ENCODE results near the gene LAD1. TPM values are rescaled to one million over a fixed set of nuclear protein-coding genes. Genes with fewer than 3 reads are reported as not detected.

Gene LAD1
- total and polyA plus RNA-seq, 4 donors: 17.8 to 63.8 (median 38.7) TPM

- H3K4me1 ChIP-seq (ENCODE audit: control insufficient read depth in 5 of 5, insufficient read depth in 5 of 5, low read length in 5 of 5): no peaks in the 10 kb centered on the region
- ATAC-seq (ENCODE audit: insufficient read depth, low FRiP score) (no peak), DNase-seq (no peak)
- no peak overlapping the region for H3K27ac ChIP-seq (ENCODE audit: low read depth in 1 of 2, low read length in 1 of 2)
- 75 to 78% methylated on average over 12 of the region's 12 CpGs for WGBS, 2 donors
- H3K9ac ChIP-seq (ENCODE audit: insufficient read depth in 1 of 2, low read length in 2 of 2): no peak overlapping the region
- H3K27me3 ChIP-seq (ENCODE audit: control insufficient read depth in 3 of 3, insufficient read depth in 3 of 3, low read length in 2 of 3): no peaks in the 10 kb centered on the region
- peaks cover 0 to 2% (median 0%) of the 10 kb centered on the region in 4 donors for H3K9me3 ChIP-seq (ENCODE audit: control insufficient read depth in 4 of 4, insufficient read depth in 3 of 4, low read length in 3 of 4)
- TF ChIP-seq CTCF (IDR thresholded peaks at IDR 0.05; ENCODE audit: control extremely low read depth, extremely low read depth): no peak
- no peaks in the 10 kb centered on the region for H3K36me3 ChIP-seq (ENCODE audit: control insufficient read depth in 4 of 4, insufficient read depth in 4 of 4, low read length in 4 of 4)
- no peak overlapping the region for H3K4me3 ChIP-seq
Measured at GRCh38 chr1:201419746-201420607, 20.9 kb upstream of the LAD1 start.

- H3K4me3 ChIP-seq: no peak overlapping the region
- no peaks in the 10 kb centered on the region for H3K4me1 ChIP-seq (ENCODE audit: control insufficient read depth in 5 of 5, insufficient read depth in 5 of 5, low read length in 5 of 5)
- no peak for ATAC-seq (ENCODE audit: insufficient read depth, low FRiP score)
- no peak overlapping the region for H3K9ac ChIP-seq (ENCODE audit: insufficient read depth in 1 of 2, low read length in 2 of 2)
- WGBS, 2 donors: 85 to 93% methylated on average over 4 of the region's 4 CpGs
- H3K27ac ChIP-seq (ENCODE audit: low read depth in 1 of 2, low read length in 1 of 2): no peak overlapping the region
- no peaks in the 10 kb centered on the region for H3K36me3 ChIP-seq (ENCODE audit: control insufficient read depth in 4 of 4, insufficient read depth in 4 of 4, low read length in 4 of 4)
- H3K9me3 ChIP-seq (ENCODE audit: control insufficient read depth in 4 of 4, insufficient read depth in 3 of 4, low read length in 3 of 4): peaks cover 0 to 2% (median 0%) of the 10 kb centered on the region in 4 donors
- H3K27me3 ChIP-seq (ENCODE audit: control insufficient read depth in 3 of 3, insufficient read depth in 3 of 3, low read length in 2 of 3): no peaks in the 10 kb centered on the region
- DNase-seq: no peak
- TF ChIP-seq CTCF (IDR thresholded peaks at IDR 0.05; ENCODE audit: control extremely low read depth, extremely low read depth): no peak
Measured at GRCh38 chr1:201419256-201419655, 20.1 kb upstream of the LAD1 start.

- Histone ChIP-seq H3K36me3 (ENCODE audit: control insufficient read depth in 4 of 4, insufficient read depth in 4 of 4, low read length in 4 of 4) (no peaks in the 10 kb centered on the region), H3K27me3 (ENCODE audit: control insufficient read depth in 3 of 3, insufficient read depth in 3 of 3, low read length in 2 of 3) (no peaks in the 10 kb centered on the region), H3K4me3 (no peak overlapping the region), H3K4me1 (ENCODE audit: control insufficient read depth in 5 of 5, insufficient read depth in 5 of 5, low read length in 5 of 5) (no peaks in the 10 kb centered on the region), H3K9ac (ENCODE audit: insufficient read depth in 1 of 2, low read length in 2 of 2) (no peak overlapping the region), H3K27ac (ENCODE audit: low read depth in 1 of 2, low read length in 1 of 2) (no peak overlapping the region), H3K9me3 (ENCODE audit: control insufficient read depth in 4 of 4, insufficient read depth in 3 of 4, low read length in 3 of 4) (peaks cover 0 to 2% (median 0%) of the 10 kb centered on the region in 4 donors)
- TF ChIP-seq CTCF (IDR thresholded peaks at IDR 0.05; ENCODE audit: control extremely low read depth, extremely low read depth): no peak
- DNase-seq (no peak), ATAC-seq (ENCODE audit: insufficient read depth, low FRiP score) (no peak)
- WGBS, 2 donors: 90 to 95% methylated on average over 3 of the region's 3 CpGs
Measured at GRCh38 chr1:201418461-201418860, 19.3 kb upstream of the LAD1 start.
